Ureter (tissue), 1 donor: Measurements from ENCODE around the gene LTB. TPM values are rescaled to one million over a fixed set of nuclear protein-coding genes. Genes with fewer than 3 reads are reported as not detected.

Experiments
- DNase-seq: peaks from one replicate; pipeline ENCODE4 v3.0.0-alpha.2; 2020; ENCODE audit warnings: low spot score
- total RNA-seq: library from RNA; stranded (reverse); gene quantifications from one replicate; pipeline ENCODE4 v1.2.4, GENCODE V29; 2023
- donor health status: DM: yes; HTN: yes; CAD: no.

Gene LTB
- total RNA-seq, 1 donor from 2014 or later: 0.42 TPM

DNA sequence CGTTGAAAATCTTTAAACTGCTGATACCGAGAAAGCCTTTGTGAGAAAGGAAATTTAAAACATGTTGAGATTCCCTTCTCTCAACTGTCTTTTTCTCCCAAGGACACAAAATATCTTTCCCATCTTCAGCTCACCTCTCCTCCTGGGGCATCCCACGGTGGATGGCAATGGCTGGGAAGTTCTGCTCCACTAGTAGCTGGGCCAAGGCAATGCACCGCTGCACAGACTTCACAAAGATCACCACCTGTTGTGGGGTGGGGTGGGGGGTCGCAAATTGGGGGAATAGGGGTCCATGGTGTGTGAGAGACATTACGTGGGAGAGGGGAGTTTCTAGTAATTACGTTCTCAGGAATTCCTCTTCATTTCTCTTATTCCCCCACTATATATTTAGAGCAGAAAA lies 51.1 kb downstream of the LTB start:
- DNase-seq: no peak

DNA sequence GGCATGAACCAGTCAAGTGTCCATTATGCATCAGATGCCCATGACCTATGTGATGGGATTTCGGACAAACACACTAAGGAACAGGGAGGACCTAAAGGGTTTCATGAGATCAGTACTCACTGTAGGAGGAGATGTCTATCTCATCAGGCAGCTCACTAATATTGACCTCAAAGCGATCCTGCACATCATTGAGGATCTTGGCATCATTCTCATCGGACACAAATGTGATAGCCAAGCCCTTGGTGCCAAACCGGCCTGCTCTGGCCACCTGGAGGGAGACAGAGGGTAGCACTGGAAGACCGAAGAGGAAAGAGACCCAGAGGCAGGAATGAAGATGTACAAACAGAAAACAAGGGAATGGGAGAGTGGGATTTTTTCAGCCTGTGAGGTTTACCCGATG lies 51.6 kb downstream of the LTB start:
- DNase-seq: no peak

Other genes with a start within 250 kb of the LTB start
- gene HLA-B, start 225.2 kb downstream of the LTB start, total RNA-seq: 562 TPM
- 27.7 TPM for gene MICA, start 178.8 kb downstream of the LTB start, total RNA-seq
- gene MICB, start 84.3 kb downstream of the LTB start, total RNA-seq: 2.9 TPM
- not detected for gene MCCD1, start 53.5 kb downstream of the LTB start, total RNA-seq
- 368 TPM for gene DDX39B, start 40.4 kb downstream of the LTB start, total RNA-seq
- gene ATP6V1G2, start 35.8 kb downstream of the LTB start, total RNA-seq: 0.65 TPM
- 21.9 TPM for gene NFKBIL1, start 34.8 kb downstream of the LTB start, total RNA-seq
- gene LTA, start 10.1 kb downstream of the LTB start, total RNA-seq: not detected
- gene TNF, start 6.9 kb downstream of the LTB start, total RNA-seq: 0.36 TPM
- gene LST1, start 3.9 kb upstream of the LTB start, total RNA-seq: 6.7 TPM
- gene NCR3, start 10.6 kb upstream of the LTB start, total RNA-seq: not detected
- 6.7 TPM for gene AIF1, start 32.8 kb upstream of the LTB start, total RNA-seq
- gene PRRC2A, start 38.3 kb upstream of the LTB start, total RNA-seq: 186 TPM
- 234 TPM for gene BAG6, start 70.2 kb upstream of the LTB start, total RNA-seq
- 2.4 TPM for gene APOM, start 73.5 kb upstream of the LTB start, total RNA-seq
- 21.5 TPM for gene C6orf47, start 78.4 kb upstream of the LTB start, total RNA-seq
- 15.3 TPM for gene GPANK1, start 82.6 kb upstream of the LTB start, total RNA-seq
- 149 TPM for gene CSNK2B, start 83.7 kb upstream of the LTB start, total RNA-seq
- 20.6 TPM for gene LY6G5B, start 87.6 kb upstream of the LTB start, total RNA-seq
- gene LY6G5C, start 98.6 kb upstream of the LTB start, total RNA-seq: 3.0 TPM
- 44.5 TPM for gene ABHD16A, start 120.9 kb upstream of the LTB start, total RNA-seq
- not detected for gene LY6G6F, start 124.4 kb upstream of the LTB start, total RNA-seq
- gene LY6G6D, start 132.9 kb upstream of the LTB start, total RNA-seq: not detected
- gene LY6G6C, start 139.3 kb upstream of the LTB start, total RNA-seq: not detected
- gene MPIG6B, start 140.9 kb upstream of the LTB start, total RNA-seq: 0.26 TPM
- 33.3 TPM for gene DDAH2, start 146.9 kb upstream of the LTB start, total RNA-seq
- 276 TPM for gene CLIC1, start 154.1 kb upstream of the LTB start, total RNA-seq
- gene MSH5, start 157.6 kb upstream of the LTB start, total RNA-seq: 27.8 TPM
- gene SAPCD1, start 180.2 kb upstream of the LTB start, total RNA-seq: 2.8 TPM
- 5.5 TPM for gene VWA7, start 194.9 kb upstream of the LTB start, total RNA-seq
- gene VARS1, start 213.3 kb upstream of the LTB start, total RNA-seq: 105 TPM
- gene LSM2, start 224.5 kb upstream of the LTB start, total RNA-seq: 35.6 TPM
- 1.7 TPM for gene HSPA1L, start 232.9 kb upstream of the LTB start, total RNA-seq
- gene HSPA1A, start 233.1 kb upstream of the LTB start, total RNA-seq: 191 TPM
- 163 TPM for gene HSPA1B, start 245.3 kb upstream of the LTB start, total RNA-seq